ENCODE measurements around the gene TTLL6.
"Not testable (repeated sequence)": the region's sequence is repeated elsewhere in the genome, so short reads cannot be mapped to it uniquely, and the experiment has no call there.

TTLL6 gene

GRCh38 chr17:48815311-48815710, 1.7 kb downstream of the TTLL6 start:
- DNase-seq (ENCODE audit: low spot score): no peak

GRCh38 chr17:48814504-48814903, 2.5 kb downstream of the TTLL6 start:
- peak; percentile 71 for DNase-seq (ENCODE audit: low spot score)

- no peak for DNase-seq (ENCODE audit: low spot score)
Observed at GRCh38 chr17:48812001-48812400, 5.0 kb downstream of the TTLL6 start.

DNA sequence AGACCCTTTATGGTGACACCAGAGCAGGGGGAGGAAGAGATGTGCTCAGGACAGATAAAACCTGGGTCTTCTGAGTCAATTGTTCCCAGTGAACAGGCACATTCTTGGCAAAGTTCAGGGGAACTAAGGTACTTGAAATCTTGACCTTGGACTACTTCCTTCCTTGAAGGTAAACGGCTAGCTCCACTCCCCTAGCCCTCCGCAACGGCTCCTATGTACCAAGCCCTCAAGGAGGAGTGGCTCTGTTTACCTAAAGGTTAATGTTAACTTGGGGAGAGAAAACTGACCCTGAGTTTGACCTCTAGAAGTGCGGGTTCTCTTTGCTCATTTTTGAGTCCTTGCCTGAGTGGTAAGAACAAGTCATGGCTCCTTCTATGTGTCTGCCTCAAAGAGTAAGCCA, 7.8 kb downstream of the TTLL6 start:
- DNase-seq (ENCODE audit: low spot score): no peak

GRCh38 chr17:48804936-48805411, 12.1 kb downstream of the TTLL6 start:
- DNase-seq (ENCODE audit: low spot score): peak; percentile 68

- DNase-seq (ENCODE audit: low spot score): no peak
Observed at GRCh38 chr17:48800626-48801217, 16.3 kb downstream of the TTLL6 start.

DNA sequence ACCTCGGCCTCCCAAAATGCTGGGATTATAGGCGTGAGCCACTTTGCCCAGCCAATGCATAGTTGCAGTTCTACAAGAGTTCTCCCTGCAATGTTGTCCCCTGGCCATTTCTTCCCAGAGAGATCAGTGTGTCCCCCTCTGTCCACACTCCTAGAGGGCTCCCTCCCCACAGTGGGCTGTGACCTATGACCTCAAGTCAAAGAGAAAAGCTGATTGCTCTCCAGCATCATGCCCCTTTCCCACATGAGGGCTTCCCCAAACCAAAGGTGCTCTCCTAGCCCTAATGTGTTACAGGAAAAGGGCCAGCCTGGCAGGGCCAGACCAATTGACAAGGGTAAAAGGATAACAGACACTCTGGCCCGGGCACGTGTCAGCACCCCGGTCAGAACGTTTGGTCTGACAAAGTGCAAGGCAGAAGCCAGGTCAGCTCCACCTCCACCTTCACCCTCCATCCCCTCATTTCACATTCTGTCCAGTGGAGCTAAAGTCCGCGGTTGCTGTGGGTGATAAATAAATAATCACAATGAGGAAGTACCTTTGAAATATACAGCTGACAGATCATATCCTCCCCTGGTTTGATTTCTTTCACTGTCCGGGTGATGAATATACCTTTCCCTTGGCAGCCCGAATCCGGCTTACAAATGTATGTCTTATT, 17.8 kb downstream of the TTLL6 start:
- DNase-seq (ENCODE audit: low spot score): no peak

GRCh38 chr17:48796163-48796522, 20.9 kb downstream of the TTLL6 start:
- DNase-seq (ENCODE audit: low spot score): not testable (repeated sequence)

- DNase-seq (ENCODE audit: low spot score): no peak
Observed at GRCh38 chr17:48795444-48796162, 21.4 kb downstream of the TTLL6 start.

DNA sequence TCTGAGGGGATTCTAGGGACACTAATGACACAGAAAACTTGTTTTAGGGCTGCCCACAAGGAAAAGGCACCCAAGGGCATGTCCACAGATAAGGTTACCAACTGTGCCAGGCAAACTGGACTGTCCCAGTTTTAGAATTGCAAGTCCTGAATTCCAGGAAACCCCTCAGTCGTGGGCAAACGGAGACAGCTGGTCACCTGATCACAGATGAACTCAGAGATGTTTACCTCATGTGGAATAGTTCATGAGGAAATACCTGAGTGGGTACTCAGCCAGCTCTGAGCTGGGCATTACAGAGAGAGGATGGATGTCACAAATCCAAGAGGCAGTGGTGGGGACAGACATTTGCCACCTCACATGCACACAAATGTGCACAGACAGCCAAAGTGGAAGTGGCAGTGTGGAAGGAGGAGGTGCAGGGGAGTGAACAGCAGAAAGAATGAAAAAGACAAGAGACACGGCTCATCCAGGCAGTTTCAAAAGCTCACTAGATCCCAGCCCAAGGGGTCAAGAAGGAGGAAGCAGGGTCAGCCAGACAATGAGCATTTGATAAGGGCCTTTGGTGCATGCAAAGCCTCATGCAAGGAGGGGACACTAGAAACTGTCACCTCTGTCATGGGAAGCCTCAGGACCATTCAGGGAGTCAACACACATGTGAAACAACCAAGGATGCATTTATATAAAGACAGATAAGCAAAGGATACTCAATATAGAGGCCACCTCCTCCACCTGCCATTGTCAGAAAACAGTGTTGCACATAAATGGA, 24.8 kb downstream of the TTLL6 start:
- DNase-seq (ENCODE audit: low spot score): no peak

DNA sequence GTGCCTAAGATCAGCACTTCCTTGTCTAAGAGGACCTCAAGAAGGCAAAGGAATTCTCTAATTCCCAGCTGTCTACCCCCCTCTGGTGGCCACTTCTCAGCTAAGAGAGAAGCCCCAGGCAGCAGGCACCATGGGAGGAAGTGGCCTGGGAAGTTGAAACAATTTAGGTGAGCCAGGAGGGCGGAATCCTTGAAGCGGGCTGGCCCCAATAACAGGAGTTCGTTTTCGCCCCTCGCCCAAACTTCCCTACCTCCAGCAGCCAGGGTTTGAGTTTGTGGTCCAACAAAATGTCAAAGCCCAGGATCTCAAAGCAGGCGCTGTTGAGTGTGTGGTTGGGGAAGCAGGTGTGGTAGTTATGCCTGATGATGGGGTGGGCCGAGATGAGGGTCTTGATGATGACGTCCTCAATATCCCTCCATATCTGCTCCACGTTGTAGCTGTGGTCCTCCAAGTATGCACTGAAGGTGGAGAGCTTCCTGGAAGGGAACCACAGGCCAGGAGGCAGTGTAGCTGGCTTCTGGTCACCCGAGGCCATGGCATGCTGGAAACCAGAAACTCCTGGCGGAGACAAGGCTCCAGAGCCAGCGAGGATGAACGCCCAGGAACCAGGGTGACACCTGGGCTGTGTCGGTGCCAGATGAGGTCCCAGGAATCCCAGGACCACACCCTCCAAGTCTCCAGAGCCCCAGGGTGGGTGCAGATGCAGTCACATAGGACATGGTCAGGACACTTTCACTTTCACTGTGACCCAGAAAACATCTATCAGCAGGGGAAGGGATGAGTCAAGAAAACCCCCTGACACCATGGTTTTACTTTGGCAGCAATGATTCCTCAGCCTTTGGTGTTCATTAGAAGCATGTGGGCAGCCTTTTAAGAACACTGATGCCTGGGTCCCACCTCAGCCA, 25.6 kb downstream of the TTLL6 start:
- no peak for DNase-seq (ENCODE audit: low spot score)

- no peak for DNase-seq (ENCODE audit: low spot score)
Observed at GRCh38 chr17:48790607-48791127, 26.4 kb downstream of the TTLL6 start.

DNA sequence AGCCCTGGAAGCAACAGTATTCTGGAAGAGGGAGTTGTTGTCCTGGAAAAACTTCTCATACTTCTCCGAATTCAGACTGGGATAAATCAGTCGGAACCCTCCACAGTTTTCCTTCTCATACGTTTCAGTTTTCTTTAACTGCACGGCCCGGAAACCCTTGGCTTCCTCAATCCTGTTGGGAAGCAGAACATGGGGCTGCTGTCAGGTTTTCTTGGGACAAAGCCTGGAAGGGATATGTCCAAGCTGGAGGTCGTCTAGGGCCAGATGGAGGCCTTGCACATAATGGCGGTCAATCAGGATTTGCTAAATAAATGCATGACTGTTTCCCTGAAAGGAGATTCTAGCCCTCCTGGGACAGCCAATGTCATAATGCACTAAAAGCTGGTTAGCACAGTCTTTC, 29.2 kb downstream of the TTLL6 start:
- DNase-seq (ENCODE audit: low spot score): no peak

DNA sequence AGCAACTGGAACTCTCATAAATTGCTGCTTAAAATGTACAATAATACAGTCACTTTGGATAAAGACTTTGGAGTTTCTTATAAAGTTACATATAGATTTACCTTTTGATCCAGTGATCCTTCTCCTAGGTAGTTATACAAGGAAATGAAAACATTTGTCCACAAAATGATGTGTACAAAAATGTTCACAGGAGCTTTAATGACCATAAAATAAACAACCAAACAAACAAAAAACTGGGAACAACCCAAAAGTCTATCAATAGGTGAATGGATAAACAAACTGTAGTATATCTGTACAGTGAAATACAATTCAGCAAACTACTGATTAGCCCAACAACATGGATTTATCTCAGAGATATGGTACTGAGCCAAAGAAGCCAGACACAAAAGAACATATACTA, 37.6 kb downstream of the TTLL6 start:
- no peak for DNase-seq (ENCODE audit: low spot score)

- no peak for DNase-seq (ENCODE audit: low spot score)
Observed at GRCh38 chr17:48776602-48777001, 40.4 kb downstream of the TTLL6 start.

- DNase-seq (ENCODE audit: low spot score): no peak
Observed at GRCh38 chr17:48773245-48773644, 43.8 kb downstream of the TTLL6 start.

GRCh38 chr17:48770954-48771353, 46.1 kb downstream of the TTLL6 start:
- no peak for DNase-seq (ENCODE audit: low spot score)

- no peak for DNase-seq (ENCODE audit: low spot score)
Observed at GRCh38 chr17:48769009-48769675, 47.9 kb downstream of the TTLL6 start.

- no peak for DNase-seq (ENCODE audit: low spot score)
Observed at GRCh38 chr17:48767263-48767774, 49.7 kb downstream of the TTLL6 start.

DNA sequence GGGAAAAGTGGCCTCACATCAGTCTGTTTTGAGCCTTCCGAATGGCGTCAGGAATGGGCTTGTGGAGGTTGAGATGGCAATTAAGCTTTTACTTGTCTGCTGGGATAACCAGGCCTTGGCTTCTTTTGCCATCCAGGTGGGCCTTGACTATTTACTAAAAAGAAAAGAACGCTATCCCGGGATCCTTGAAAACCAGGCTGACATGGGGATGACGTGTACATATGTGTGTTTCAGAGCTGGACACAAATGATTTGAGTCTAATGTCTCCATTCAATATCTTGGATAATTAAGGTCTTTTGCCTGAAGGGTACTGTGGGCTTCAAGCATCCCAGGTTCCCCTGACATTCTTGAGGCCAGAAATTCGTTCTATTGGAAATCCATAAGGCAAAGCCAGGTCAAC, 55.9 kb downstream of the TTLL6 start:
- no peak for DNase-seq (ENCODE audit: low spot score)

DNA sequence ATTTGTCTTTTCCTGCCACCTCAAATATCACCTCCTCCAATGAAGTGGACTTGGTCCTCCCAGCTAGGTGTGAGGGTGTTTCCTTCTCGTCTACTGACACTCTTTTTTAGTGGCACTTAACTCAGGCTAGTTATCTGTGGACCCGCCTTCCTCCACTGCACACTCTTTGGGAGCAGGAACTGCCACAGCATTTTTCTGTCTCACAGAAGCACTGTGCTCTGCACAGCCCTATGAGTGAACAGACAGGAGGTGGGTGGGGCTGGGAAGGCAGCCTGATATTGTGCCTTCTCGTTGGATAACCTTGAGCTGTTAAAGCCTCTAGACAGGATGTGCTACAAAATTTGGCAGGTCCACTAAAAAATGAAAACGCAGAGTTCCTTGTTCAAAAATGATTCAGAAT, 56.6 kb downstream of the TTLL6 start:
- DNase-seq (ENCODE audit: low spot score): no peak
